SK-N-SH (cell line): ENCODE results near the gene EP400.

Experiments used
- CHD2 ChIP-seq: fragments of 150-350 bp; IDR thresholded peaks from 2 replicates; pipeline ENCODE4 v1.6.1; 2018; ENCODE audit warnings: low read length; ENCODE audit not compliant: partially characterized antibody
- CTCF ChIP-seq: fragments of 200-600 bp; sonication (generic); IDR thresholded peaks from 2 replicates; pipeline ENCODE4 v1.6.1; 2017; ENCODE audit warnings: antibody characterized with exemption, mild to moderate bottlenecking, moderate library complexity
- EP300 ChIP-seq, 2 experiments: IDR thresholded peaks; 2 replicates each; pipeline versions ENCODE4 v1.4.0 to v1.6.1; 2012; ENCODE audit warnings: borderline replicate concordance in 1 of 2, low read depth in 1 of 2, low read length in 1 of 2
- GABPA ChIP-seq: IDR thresholded peaks from 2 replicates; pipeline ENCODE4 v1.4.0; 2012; ENCODE audit warnings: low read depth, mild to moderate bottlenecking
- NRF1 ChIP-seq: IDR thresholded peaks from 2 replicates; pipeline ENCODE4 v1.6.1; 2012; ENCODE audit warnings: low read depth, mild to moderate bottlenecking, low read length
- PBX3 ChIP-seq: IDR thresholded peaks from 2 replicates; pipeline ENCODE4; 2012
- POLR2AphosphoS5 ChIP-seq: IDR thresholded peaks from 2 replicates; pipeline ENCODE4 v1.6.1; 2012; ENCODE audit warnings: low read depth, low read length
- SIN3A ChIP-seq: IDR thresholded peaks from 2 replicates; pipeline ENCODE4 v1.6.1; 2012; ENCODE audit warnings: low read depth, mild to moderate bottlenecking, low read length, moderate library complexity, borderline replicate concordance
- SMC3 ChIP-seq: IDR thresholded peaks from 2 replicates; pipeline ENCODE4 v1.6.1; 2012; ENCODE audit warnings: low read depth, low read length, improper control_type of control experiment
- TAF1 ChIP-seq: IDR thresholded peaks from 2 replicates; pipeline ENCODE4 v1.6.1; 2012; ENCODE audit warnings: low read depth, mild to moderate bottlenecking, low read length, moderate library complexity, borderline replicate concordance
- USF2 ChIP-seq: fragments of 150-350 bp; IDR thresholded peaks from 2 replicates; pipeline ENCODE4 v1.6.1; 2017; ENCODE audit warnings: antibody characterized with exemption, low read length, low read depth, borderline replicate concordance

GRCh38 chr12:132014915-132015280 is 65.2 kb downstream of the EP400 start:
- TF ChIP-seq POLR2AphosphoS5 (no peak), CTCF (no peak), TAF1 (no peak), USF2 (no peak), EP300 (IDR thresholded peaks at IDR 0.05; ENCODE audit: borderline replicate concordance in 1 of 2, low read depth in 1 of 2, low read length in 1 of 2) (no peak), GABPA (no peak), SIN3A (no peak), NRF1 (no peak), SMC3 (no peak), CHD2 (no peak), PBX3 (no peak)
